ENCODE measurements around the gene LCMT1.
"Not testable (repeated sequence)": the region's sequence is repeated elsewhere in the genome, so short reads cannot be mapped to it uniquely, and the experiment has no call there.

The LCMT1 gene

DNA sequence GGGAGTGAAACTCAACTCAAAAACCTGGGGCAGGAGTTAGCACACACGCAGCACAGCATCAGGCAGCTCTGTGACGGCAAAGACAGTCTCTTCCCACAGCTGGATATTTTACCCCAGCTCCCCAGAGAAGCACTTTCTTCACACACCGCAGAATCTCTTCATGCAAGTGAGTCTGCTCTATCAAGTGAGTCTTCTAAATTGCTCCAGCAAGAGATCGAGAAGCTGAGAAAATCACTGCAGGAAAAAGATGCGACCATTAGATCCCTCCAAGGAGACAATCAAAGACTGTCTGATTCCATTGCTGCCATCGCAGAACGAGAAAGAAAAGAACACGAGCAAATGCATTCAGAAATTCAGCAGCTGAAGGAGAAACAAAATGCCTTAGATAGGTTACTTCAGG, 16.9 kb upstream of the LCMT1 start:
- no peak for DNase-seq (ENCODE audit: low read depth, low spot score)

DNA sequence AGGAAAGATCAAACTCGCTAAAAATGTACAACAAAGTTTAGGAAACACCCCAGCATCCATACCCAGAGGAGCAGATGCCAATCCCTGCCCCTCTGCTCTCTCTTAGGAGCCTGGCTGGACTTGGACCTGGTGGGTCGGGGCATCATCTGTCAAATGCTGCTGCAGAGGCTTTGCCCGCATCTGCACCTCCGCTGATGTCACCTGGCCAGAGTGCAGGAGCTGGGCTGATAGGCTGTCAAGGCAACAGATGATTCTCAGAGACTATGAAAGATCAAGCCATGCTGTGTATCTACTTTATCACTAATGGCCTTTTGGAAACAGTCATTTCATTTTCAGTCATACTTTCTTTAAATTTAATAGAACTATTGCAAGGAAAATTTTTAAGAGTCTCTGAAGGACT, 15.9 kb upstream of the LCMT1 start:
- no peak for DNase-seq (ENCODE audit: low read depth, low spot score)

DNA sequence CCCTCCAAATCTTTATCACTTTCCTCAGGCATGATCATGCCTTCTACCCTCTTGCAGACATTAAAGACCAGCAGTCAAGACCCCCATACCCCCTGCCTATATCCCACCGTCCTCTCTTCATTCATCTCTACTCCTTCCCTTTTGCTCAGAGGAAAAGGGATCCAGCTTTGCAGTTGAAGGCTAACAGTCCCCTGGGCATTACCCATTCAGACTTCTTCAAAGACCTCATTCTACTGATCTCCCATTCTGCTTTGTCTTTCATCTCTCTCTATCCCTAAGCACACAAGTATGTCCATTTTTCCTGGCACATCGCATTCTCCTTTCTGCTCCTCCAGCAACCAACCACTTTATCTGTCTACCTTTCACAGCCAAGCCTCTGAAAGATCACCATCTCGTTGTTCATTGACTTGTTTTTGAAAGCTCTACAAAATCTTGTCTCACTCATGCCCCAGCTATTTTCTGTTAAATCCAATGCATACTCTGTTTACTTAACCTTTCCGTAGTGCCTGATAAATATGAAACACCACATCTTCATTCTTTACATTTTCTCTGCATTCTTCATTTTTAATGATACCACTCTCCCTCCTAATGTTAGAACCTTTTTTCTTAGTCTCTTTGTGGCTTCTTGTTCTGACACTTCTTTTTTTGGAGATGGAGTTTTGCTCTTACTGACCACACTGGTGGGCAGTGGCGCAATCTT, 14.1 kb upstream of the LCMT1 start:
- DNase-seq (ENCODE audit: low read depth, low spot score) = no peak

- no peak for DNase-seq (ENCODE audit: low read depth, low spot score)
Observed at GRCh38 chr16:25100511-25100910, 11.0 kb upstream of the LCMT1 start.

DNA sequence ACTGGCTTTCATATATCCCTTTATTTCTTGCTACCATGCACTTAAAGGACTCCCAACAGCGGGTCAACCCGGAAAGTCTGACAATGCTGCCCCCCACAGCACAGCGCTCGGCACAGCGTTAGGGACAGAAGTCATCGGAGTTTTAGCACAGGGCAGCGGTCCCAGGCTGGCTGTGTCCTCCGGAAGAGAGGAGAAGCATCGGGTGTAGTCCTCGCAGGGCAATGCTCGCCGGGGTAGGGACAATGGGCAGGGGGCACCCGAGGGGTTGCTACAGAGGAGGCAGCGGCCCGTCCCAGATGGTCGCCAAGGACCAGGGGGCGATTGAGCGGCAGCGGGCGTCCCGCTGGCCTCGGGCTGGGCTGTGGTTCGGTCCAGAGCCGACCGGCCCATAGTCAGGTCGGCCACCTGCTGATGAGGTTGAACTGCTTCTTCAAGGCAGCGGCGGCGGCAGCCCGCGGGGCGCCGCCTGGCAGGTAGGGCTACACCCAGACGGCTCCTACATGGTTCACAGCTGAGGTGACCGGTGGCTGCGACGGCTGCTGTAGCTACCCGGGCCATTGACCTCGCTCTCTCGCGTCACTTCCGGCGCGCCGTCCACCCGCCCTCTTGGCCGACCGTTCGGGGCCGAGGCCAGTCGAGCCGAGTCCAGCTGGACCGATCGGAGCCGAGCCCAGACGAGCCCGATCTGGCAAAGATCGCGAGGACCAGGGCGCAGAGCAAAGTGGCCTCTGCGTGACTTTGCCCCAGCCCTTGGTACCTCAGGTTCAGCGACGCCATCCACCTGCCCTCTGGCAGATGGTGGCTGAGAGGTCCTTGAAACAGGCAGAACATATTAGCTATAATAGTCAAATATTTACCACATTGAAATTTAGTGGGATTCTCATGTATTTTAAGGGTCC, 4.7 kb upstream of the LCMT1 start:
- peak; percentile 40 for DNase-seq (ENCODE audit: low read depth, low spot score)

- no peak for DNase-seq (ENCODE audit: low read depth, low spot score)
Observed at GRCh38 chr16:25107466-25107792, 4.1 kb upstream of the LCMT1 start.

GRCh38 chr16:25108054-25108453, 3.5 kb upstream of the LCMT1 start:
- no peak for DNase-seq (ENCODE audit: low read depth, low spot score)

DNA sequence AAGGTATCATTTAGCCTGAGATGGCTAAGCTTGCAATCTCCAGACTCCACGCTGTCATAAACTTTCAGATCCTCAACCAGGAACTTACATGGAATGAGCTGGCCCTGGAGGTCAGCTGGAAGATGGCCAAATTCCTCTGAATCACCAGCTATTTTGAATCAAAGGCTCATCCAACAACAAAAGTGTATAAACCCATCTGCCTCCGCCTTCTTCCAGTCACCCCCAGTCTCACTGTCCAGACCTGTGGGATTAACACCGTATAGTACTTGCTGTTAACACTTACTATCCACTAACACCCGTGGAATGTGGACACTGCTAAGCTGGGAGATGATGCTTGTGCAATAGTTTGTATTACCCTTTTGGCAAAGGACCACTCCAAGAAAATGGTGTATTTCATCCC, 1.9 kb upstream of the LCMT1 start:
- DNase-seq (ENCODE audit: low read depth, low spot score) = peak; percentile 20

GRCh38 chr16:25110387-25110947, 1.1 kb upstream of the LCMT1 start:
- no peak for DNase-seq (ENCODE audit: low read depth, low spot score)

- DNase-seq (ENCODE audit: low read depth, low spot score) = no peak
Observed at GRCh38 chr16:25114121-25114520, 2.6 kb downstream of the LCMT1 start.

- DNase-seq (ENCODE audit: low read depth, low spot score) = no peak
Observed at GRCh38 chr16:25118851-25119578, 7.5 kb downstream of the LCMT1 start.

DNA sequence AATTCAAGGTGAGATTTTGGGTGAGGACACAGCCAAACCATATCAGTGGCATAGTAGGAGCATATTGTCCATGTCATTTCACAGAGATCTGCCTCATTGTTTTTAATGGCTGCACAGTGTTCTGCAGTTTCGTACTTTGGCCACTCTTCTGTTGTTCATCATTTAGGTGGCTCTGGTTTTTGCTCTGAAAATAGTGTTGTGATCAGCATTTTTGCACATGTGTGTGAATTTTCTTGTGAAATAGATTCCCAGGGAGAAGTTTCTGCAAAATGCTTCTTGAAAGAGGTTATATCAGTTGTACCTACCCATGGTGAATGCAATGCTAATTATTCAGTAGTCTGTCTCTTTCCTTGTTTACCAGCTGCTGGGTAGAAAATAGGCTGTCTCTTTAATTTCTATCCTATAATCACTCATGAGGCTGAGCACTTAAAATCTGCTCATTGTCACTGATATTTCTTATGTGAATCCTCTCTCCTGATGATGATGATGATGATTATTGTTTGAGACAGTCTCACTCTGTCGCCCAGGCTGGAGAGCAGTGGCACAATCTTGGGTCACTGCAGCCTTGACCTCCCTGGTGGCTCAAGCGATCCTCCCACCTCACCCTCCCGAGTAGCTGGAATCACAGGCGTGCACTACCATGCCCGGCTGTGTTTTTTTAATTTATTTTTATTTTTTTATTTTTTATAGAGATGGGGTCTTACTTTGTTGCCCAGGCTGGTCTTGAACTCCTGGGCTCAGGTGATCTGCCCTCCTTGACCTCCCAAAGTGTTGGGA, 10.5 kb downstream of the LCMT1 start:
- DNase-seq (ENCODE audit: low read depth, low spot score) = no peak

- no peak for DNase-seq (ENCODE audit: low read depth, low spot score)
Observed at GRCh38 chr16:25124503-25124902, 13.0 kb downstream of the LCMT1 start.

- not testable (repeated sequence) for DNase-seq (ENCODE audit: low read depth, low spot score)
Observed at GRCh38 chr16:25126086-25126666, 14.6 kb downstream of the LCMT1 start.

DNA sequence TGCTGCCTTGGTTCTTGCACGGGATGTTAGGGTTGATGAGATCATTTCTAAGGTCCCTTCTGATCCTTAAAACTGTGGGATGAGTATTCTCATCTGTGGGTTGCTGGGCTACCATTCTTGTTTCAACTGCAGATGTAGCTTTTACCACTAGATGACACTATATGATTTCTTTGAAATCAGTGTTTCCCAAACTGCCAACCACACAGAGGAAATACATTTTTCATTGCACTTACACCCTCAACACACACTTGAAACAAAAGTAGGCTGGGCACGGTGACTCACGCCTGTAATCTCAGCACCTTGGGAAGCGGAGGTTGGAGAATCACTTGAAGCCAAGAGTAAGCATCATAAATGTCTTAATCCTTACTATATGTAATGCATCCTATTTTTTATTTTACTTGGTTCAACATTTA, 15.3 kb downstream of the LCMT1 start:
- DNase-seq (ENCODE audit: low read depth, low spot score) = no peak

- DNase-seq (ENCODE audit: low read depth, low spot score) = not testable (repeated sequence)
Observed at GRCh38 chr16:25132751-25133150, 21.2 kb downstream of the LCMT1 start.

- no peak for DNase-seq (ENCODE audit: low read depth, low spot score)
Observed at GRCh38 chr16:25134166-25134700, 22.7 kb downstream of the LCMT1 start.

DNA sequence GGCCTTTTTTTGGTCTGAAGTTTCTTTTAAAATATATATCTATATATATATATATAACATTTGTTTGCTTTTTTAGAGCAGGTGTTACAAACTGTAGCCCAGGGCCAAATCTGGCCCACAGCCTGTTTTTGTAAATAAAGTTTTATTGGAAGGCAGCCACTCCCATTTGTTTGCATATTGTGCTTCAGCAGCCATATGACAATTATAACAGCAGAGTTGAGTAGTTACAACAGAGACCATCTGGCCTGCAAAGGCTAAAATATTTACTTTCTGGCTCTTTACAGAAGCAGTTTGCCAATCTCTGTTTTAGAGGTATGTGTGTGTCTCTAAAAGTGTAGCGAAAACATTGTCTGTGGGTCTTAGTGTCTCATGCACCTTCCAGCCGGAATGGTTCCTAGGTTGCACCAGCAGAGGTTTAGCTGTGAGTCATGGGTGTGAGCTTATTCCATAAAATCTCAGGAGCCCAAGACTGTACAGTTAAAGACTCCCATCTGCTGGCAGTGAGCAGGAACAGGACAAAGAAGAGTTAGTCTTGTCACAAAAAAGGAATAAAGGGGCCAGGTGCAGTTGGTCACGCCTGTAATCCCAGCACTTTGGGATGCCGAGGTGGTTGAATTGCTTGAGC, 23.8 kb downstream of the LCMT1 start:
- no peak for DNase-seq (ENCODE audit: low read depth, low spot score)

GRCh38 chr16:25138130-25138529, 26.6 kb downstream of the LCMT1 start:
- DNase-seq (ENCODE audit: low read depth, low spot score) = no peak

DNA sequence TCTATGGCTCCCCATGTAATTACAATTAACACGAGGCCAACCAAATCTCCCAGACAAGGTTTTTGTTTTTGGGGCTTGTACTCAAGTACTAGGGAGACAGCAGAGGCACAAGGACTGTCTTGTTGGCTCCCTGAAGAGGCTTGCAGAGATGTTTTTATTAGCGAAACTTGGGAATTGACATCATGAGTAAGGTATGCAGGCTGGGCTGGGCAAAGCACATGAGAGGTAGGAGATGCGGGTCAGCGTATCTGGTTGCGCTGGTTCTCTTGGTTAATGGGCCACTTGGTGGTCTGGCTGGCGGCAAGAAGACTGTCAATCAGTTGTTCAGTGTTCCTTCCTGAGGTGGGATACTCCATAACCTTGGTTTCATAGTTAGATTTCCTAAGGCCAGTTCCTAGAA, 28.9 kb downstream of the LCMT1 start:
- no peak for DNase-seq (ENCODE audit: low read depth, low spot score)

All from brain pericyte (primary cell).